ENCODE data around the gene TRPV6.
A peak's percentile ranks its signal among the peaks of the same experiment; 100 is the strongest.

Gene TRPV6

DNA sequence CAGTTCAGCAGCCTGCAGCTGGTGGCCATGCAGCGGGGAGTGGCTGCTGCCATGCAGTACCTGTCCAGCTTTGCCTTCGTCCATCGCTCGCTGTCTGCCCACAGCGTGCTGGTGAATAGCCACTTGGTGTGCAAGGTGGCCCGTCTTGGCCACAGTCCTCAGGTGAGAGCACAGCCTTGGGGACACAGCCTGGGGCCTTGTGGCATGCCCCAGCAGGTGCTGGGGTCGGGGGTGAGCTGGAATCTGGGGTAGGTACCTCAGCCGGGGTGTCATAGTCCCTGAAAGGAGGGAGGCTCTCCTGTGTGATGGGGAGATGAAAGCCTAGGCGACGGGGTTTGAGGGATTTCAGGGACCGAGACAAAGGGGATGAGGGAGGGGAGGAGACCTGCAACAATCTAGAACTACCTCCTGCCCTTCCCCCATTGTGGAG lies 16.5 kb downstream of the TRPV6 start:
- no peak for DNase-seq (ENCODE audit: low read depth)

DNA sequence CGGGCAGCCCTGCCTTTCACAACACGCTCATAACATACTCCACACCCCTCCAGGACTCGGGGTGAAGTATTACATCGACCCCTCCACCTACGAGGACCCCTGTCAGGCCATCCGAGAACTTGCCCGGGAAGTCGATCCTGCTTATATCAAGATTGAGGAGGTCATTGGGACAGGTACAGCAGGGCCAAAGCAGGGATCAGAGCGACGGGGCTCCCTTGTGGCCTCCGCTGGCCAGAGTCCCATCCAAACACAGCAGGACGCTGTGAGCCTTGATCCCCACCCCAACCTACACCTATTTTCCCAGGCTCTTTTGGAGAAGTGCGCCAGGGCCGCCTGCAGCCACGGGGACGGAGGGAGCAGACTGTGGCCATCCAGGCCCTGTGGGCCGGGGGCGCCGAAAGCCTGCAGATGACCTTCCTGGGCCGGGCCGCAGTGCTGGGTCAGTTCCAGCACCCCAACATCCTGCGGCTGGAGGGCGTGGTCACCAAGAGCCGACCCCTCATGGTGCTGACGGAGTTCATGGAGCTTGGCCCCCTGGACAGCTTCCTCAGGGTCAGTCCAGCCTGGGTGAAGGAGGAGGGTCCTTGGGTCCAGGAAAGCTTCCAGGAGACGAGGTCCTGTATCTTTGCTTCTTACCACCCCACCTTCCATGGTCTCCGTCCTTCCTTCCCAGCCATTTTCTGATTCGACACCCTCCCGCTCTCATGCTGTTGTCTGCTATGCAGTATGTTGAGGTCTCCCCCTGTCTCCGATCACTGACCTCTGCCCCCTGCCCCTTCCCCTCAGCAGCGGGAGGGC lies 17.2 kb downstream of the TRPV6 start:
- DNase-seq (ENCODE audit: low read depth): no peak

GRCh38 chr7:142867398-142868187 lies 18.0 kb downstream of the TRPV6 start:
- DNase-seq (ENCODE audit: low read depth): no peak

GRCh38 chr7:142867097-142867378 lies 18.5 kb downstream of the TRPV6 start:
- no peak for DNase-seq (ENCODE audit: low read depth)

- DNase-seq (ENCODE audit: low read depth): peak; percentile 17
These were observed 19.0 kb downstream of the TRPV6 start for GRCh38 chr7:142866361-142867096.

GRCh38 chr7:142865766-142866165 lies 19.8 kb downstream of the TRPV6 start:
- no peak for DNase-seq (ENCODE audit: low read depth)

DNA sequence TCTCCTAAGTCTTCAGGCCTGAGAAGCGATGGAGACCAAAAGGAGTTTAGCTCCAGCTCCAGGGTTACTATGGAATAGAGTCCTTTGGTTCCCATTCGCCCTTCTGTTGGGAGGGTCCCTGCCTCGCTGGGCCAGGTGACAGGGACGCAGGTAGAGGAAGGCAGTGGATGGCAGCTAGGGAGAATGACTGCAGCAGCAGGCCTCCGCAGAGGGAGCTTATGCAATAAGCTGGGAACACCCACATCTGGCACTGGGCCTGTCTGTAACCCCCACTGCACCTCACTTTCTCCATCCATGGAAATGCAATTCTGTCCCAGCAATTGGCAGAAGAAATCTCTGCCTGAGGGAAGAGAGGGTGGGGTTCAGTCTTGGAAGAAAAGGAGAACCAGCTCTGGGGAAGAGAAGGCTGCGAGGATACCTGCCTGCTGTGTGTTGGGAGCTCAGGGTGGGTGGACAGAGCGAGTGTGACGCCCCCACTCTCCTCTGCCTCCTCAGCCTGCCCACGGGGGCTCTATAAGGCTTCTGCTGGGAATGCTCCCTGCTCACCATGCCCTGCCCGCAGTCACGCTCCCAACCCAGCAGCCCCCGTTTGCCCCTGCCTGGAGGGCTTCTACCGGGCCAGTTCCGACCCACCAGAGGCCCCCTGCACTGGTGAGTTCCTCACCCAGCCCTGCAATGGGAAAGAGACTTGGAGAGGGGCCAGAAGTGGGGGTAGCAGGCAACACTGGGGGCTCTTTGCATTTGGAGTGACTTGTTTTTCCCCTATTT lies 20.4 kb downstream of the TRPV6 start:
- peak; percentile 10 for DNase-seq (ENCODE audit: low read depth)

- DNase-seq (ENCODE audit: low read depth): no peak
These were observed 21.5 kb downstream of the TRPV6 start for GRCh38 chr7:142863891-142864685.

DNA sequence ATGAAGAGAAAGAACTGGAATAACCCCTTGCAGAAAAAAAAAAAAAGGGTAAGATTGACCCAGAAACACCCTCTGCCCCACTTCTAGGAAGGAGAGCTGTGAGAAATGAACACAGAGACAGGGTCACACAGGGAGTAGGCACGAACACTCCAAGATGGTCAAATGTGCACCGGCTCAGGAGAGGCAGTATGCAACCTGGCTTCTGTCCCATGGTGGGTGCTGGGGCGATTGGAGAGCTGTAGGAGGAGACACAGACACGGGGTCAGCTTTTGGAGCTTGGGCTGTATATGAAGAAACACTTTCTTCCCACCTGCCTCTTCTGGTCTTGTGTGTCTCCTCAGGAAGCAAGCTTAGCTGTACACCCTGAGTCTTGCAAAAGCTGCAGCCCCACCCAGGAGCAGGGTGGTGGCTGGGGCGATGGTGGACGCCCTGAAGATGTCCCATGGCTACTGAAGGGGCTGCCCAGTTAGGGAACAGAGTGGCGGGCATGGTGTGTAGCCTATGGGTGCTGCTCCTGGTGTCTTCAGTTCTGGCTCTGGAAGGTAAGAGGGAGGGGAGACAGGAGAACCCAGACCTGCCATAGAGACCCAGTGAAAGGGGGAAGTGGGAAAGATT lies 22.7 kb downstream of the TRPV6 start:
- DNase-seq (ENCODE audit: low read depth): no peak

GRCh38 chr7:142862351-142862750 lies 23.2 kb downstream of the TRPV6 start:
- DNase-seq (ENCODE audit: low read depth): no peak

- DNase-seq (ENCODE audit: low read depth): no peak
These were observed 24.6 kb downstream of the TRPV6 start for GRCh38 chr7:142860968-142861367.

DNA sequence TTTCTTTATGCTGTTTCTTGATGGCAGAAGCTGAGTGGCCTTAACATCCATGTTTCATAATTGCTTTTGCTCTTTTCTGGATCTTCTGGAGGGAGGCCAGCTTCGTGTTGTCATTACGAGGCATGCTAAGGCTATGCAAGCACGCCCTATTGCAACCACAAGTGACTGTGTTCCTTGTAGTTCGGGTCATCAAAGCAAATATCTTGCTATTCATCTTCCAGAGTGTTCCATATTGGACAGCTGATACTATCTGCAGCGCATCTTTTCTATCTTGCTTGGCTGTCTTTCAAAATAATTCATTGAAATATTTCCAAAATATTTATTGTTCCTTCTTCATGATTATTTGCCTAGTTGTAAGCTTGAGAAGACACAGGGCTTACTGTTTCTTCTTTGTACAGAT lies 25.7 kb downstream of the TRPV6 start:
- peak; percentile 82 for DNase-seq (ENCODE audit: low read depth)

DNA sequence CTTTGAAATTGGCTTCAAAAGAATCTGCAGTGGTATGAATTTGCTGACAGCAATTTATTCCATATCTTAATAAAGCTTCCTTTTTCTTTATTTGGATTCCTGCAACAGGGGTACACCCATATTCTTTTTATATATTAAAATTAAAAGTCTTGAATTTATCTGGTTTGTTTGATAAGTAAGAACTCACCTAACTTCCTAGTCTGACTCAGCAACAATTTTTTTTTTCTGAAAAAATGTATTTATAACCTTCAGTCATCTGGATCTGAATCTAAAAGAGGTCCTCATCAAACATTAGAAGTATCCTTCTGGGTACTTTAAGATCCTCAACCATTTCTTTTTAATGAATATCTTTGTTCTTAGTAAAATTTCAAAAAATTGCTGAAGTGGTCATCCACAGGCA lies 26.1 kb downstream of the TRPV6 start:
- DNase-seq (ENCODE audit: low read depth): no peak

DNA sequence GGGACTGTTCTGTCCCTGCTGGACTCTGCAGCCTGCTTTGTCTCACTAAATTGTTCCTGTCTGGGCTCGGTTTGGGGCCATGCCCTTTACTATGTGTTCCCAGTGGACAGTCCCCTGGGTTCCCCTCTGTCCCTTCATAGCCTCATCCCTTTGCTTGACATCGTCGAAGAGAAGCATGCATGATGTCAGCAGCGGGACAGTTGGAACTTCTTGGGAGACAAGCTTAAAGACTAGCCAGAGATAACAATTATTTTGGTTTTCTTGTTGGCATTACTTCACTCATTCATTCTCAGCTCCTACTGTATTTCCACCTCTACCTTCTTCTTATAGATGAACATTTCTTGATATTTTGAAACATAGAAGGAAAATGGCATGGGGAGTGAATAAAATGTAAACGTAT lies 27.9 kb downstream of the TRPV6 start:
- no peak for DNase-seq (ENCODE audit: low read depth)

DNA sequence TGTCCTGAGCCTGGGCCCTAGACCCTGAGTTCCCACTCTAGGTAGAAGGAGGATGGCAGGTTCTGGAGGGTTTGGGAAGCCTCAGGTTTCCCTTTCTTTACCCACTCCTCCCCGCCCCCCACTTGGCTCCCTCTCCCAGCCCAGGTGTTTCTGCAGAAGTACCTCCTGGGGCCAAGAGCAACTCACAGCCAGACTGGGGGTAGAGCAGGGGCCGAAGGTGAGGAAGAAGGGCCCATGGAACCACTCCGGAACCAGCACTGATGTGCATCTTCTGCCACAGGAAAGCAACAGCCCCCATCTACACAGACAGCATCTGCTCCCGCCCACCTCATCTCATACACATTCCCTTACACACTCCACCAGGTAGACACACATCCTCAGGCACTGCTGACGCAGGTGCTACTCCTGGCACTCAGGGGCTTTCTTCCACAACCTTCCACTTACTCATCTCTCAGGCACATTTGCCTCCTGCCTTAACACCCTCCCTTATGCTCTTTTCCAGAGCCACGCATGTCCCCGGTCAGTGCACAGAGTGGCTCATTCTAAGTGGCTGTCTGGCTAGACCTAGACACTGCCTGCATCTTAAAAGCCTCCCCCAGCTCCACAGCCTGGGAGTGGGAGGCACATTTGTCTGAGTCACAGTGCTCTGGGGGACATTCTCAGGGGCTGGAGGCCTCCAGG lies 28.8 kb downstream of the TRPV6 start:
- DNase-seq (ENCODE audit: low read depth): no peak

- peak; percentile 23 for DNase-seq (ENCODE audit: low read depth)
These were observed 29.6 kb downstream of the TRPV6 start for GRCh38 chr7:142855756-142856564.

DNA sequence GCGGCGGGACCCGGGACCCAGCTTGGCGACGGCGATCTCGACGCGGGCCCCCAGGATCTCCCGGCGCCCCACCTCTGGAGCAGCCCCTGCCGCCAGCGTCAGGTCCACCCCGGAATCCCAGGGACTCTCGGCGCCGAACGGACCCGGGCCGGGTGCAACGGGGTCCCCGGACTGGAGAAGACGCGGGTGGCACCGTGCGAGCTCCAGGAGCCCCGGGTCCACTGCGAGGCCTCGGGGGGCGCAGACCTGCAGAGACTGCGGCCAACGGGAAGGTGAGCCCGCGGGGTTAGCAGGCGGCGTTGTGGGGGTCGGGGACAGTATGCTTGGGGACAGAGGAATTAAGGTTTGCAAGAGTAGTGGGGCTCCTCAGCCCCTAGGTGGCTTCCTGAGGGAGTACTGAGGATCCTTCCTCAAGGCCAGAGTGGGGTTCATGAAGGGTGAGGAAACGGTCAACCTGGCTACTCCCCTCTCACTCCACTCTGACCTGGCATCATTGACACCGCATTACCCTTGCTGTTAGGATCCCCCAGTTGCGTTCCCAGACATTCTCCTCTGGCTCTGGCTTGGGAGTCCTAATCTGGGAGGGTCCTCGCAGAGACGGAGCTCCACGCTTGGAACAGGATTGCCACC lies 30.3 kb downstream of the TRPV6 start:
- DNase-seq (ENCODE audit: low read depth): peak; percentile 5

DNA sequence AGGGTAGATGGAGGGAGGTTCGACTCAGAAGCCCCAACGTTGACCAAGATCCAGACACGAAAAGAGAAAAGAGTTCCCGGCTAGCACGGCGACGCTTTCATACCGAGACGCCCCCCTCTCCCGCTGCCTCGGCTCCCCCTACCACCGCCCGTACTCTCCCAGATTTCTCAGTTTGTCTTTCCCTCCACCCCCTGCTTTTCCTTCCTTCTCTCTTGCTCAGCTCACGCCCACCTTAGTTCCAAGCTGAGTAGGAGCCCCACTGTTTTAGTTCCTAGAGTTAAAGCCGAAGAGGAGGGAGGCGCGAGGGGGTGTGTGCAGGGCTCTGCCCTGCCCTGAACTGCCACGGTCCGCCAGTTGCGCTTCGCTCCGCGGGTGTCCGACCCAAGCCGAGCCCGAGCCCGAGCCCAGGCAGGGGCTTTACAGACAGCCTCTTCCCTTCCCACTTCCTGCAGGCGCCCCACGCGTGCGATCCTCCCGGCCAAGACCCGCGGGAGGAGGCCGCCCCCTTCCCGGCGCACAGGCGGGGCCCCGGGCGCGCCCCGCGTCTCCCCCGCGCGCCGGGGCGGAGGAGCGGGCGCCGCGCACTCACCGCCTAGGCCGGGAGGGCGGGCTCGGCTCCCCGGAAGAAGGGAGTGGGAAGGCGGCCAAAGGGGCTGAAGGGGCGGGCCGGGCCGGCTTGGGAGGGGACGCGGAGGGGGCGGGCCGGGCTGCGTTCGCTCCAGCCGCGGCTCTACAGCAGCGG lies 31.0 kb downstream of the TRPV6 start, which contains the start of gene EPHB6:
Gene EPHB6 (plus strand): TSS at position 705 of the 742 bp plus-strand sequence. CDS start 8,152 bp downstream, outside the sequence.
- peak; percentile 71 for DNase-seq (ENCODE audit: low read depth)

Measured in iris pigment epithelial cell (primary cell).